Regular cardiac myocyte (primary cell): ENCODE measurements around the gene SPATS2L. TPM values are rescaled to one million over a fixed set of nuclear protein-coding genes. Genes with fewer than 3 reads are reported as not detected.

Source experiments
- total RNA-seq: library from RNA; depleted of rRNA; stranded (reverse); fragments of >200 nt; gene quantifications from 2 replicates; pipeline ENCODE4 v1.2.3, GENCODE V29; 2014

SPATS2L gene
- total RNA-seq, result 60.6 and 76.7 TPM in 2 replicates

GRCh38 chr2:200306196-200306930, at the start of gene SPATS2L:
Gene SPATS2L (plus strand): TSS chr2:200306693. CDS start chr2:200389245, 82,552 bp downstream.

GRCh38 chr2:200509612-200510433, 203.3 kb downstream of the SPATS2L start, which contains the start of gene KCTD18:
Gene KCTD18 (minus strand): TSS chr2:200510068. CDS start chr2:200507016, 3,052 bp downstream.

GRCh38 chr2:200525882-200526651, 219.6 kb downstream of the SPATS2L start, which contains the start of gene SGO2:
Gene SGO2 (plus strand): TSS chr2:200526207. CDS start chr2:200532976, 6,769 bp downstream.

Other genes with a start within 250 kb of the SPATS2L start
- 17.8 and 30.2 TPM in 2 replicates for gene KCTD18, start 203.4 kb downstream of the SPATS2L start, total RNA-seq
- gene SGO2, start 219.5 kb downstream of the SPATS2L start, total RNA-seq, result 3.7 and 28.6 TPM in 2 replicates